Kidney glomerular epithelial cell (primary cell): ENCODE data around the gene ASPHD1.
"Not testable (repeated sequence)": the region's sequence is repeated elsewhere in the genome, so short reads cannot be mapped to it uniquely, and the experiment has no call there.

Experiments used
- DNase-seq: peaks from one replicate; lab custom pipeline; 2025; lab: John Stamatoyannopoulos, UW

The ASPHD1 gene

GRCh38 chr16:29900102-29900887 lies at the start of gene ASPHD1:
TSS of gene ASPHD1 (plus strand) at chr16:29900488. CDS start at chr16:29900972, 484 bp downstream.
- peak; percentile 88 for DNase-seq

- no peak for DNase-seq
Measured at GRCh38 chr16:29850998-29851397, 49.3 kb upstream of the ASPHD1 start.

GRCh38 chr16:29852654-29853053 lies 47.6 kb upstream of the ASPHD1 start:
- DNase-seq, result no peak

- no peak for DNase-seq
Measured at GRCh38 chr16:29854520-29855100, 45.7 kb upstream of the ASPHD1 start.

GRCh38 chr16:29857133-29857760 lies 43.0 kb upstream of the ASPHD1 start:
- DNase-seq, result no peak

GRCh38 chr16:29858149-29858849 lies 42.0 kb upstream of the ASPHD1 start:
- no peak for DNase-seq

- DNase-seq, result no peak
Measured at GRCh38 chr16:29858974-29859373, 41.3 kb upstream of the ASPHD1 start.

- no peak for DNase-seq
Measured at GRCh38 chr16:29860218-29860617, 40.1 kb upstream of the ASPHD1 start.

- peak; percentile 18 for DNase-seq
Measured at GRCh38 chr16:29862383-29862883, 37.9 kb upstream of the ASPHD1 start.

GRCh38 chr16:29862884-29863668 lies 37.2 kb upstream of the ASPHD1 start, which contains the start of gene CDIPT:
TSS of gene CDIPT (minus strand) at chr16:29863226. CDS start at chr16:29862857, 369 bp downstream.
- peak; percentile 97 for DNase-seq

GRCh38 chr16:29863669-29863984 lies 36.7 kb upstream of the ASPHD1 start:
- no peak for DNase-seq

GRCh38 chr16:29864205-29864604 lies 36.1 kb upstream of the ASPHD1 start:
- no peak for DNase-seq

- DNase-seq, result no peak
Measured at GRCh38 chr16:29868396-29869009, 31.8 kb upstream of the ASPHD1 start.

- DNase-seq, result not testable (repeated sequence)
Measured at GRCh38 chr16:29869067-29869466, 31.2 kb upstream of the ASPHD1 start.

GRCh38 chr16:29871822-29872546 lies 28.3 kb upstream of the ASPHD1 start:
- no peak for DNase-seq

GRCh38 chr16:29873319-29873718 lies 27.0 kb upstream of the ASPHD1 start:
- DNase-seq, result no peak

GRCh38 chr16:29875206-29875605 lies 25.1 kb upstream of the ASPHD1 start:
- DNase-seq, result no peak

- DNase-seq, result no peak
Measured at GRCh38 chr16:29876217-29876593, 24.1 kb upstream of the ASPHD1 start.

GRCh38 chr16:29876594-29877249 lies 23.6 kb upstream of the ASPHD1 start:
- no peak for DNase-seq
